Tibial artery (tissue), 4 donors: Measurements from ENCODE around the gene EIF3D.

Experiments
- DNase-seq, 2 donors: peaks; one replicate each; pipeline ENCODE4 v3.0.0-alpha.2; 2019
- H3K27ac ChIP-seq, 2 donors: fragments of 200-600 bp; sonication (generic) in 1 of 2; 1 replicate in 1 of 2; 2 replicates in 1 of 2; pipeline ENCODE4 v1.5.1; 2018 to 2019; ENCODE audit warnings: mild to moderate bottlenecking in 1 of 2
- H3K27me3 ChIP-seq, 2 donors: fragments of 200-600 bp; sonication (generic) in 1 of 2; one replicate each; pipeline versions ENCODE4 v1.5.1 to v1.6.0; 2016 to 2019
- H3K36me3 ChIP-seq, 3 donors: fragments of 200-600 bp; sonication (generic) in 2 of 3; one replicate each; pipeline ENCODE4 v1.5.1; 2016 to 2019; ENCODE audit warnings: mild to moderate bottlenecking in 2 of 3
- H3K4me1 ChIP-seq, 4 donors: fragments of 200-600 bp; sonication (generic) in 2 of 4; 1 replicate in 3 of 4; 2 replicates in 1 of 4; pipeline ENCODE4 v1.5.1; 2016 to 2019
- H3K4me3 ChIP-seq, 2 donors: fragments of 200-600 bp; sonication (generic) in 1 of 2; 1 replicate in 1 of 2; 2 replicates in 1 of 2; pipeline ENCODE4 v1.5.1; 2018 to 2019; ENCODE audit warnings: mild to moderate bottlenecking in 2 of 2
- H3K9me3 ChIP-seq, 3 donors: fragments of 200-600 bp; sonication (generic) in 1 of 3; one replicate each; pipeline ENCODE4 v1.5.1; 2016 to 2019
- intact Hi-C: fragments of 100-400 bp; cut with DNase I; formaldehyde crosslinking; loops from one replicate; pipeline ENCODE4 v1.15.0; 2023; ENCODE audit warnings: low total_unique reads
- TF ChIP-seq, protein P1 (sequence below), 2 experiments: fragments of 200-600 bp in 1 of 2; fragments of 450-650 bp in 1 of 2; IDR thresholded peaks; one replicate each; pipeline ENCODE4 v1.5.1; 2017 to 2019; ENCODE audit warnings: antibody characterized with exemption in 2 of 2, mild to moderate bottlenecking in 1 of 2, moderate library complexity in 1 of 2

Gene EIF3D

DNA sequence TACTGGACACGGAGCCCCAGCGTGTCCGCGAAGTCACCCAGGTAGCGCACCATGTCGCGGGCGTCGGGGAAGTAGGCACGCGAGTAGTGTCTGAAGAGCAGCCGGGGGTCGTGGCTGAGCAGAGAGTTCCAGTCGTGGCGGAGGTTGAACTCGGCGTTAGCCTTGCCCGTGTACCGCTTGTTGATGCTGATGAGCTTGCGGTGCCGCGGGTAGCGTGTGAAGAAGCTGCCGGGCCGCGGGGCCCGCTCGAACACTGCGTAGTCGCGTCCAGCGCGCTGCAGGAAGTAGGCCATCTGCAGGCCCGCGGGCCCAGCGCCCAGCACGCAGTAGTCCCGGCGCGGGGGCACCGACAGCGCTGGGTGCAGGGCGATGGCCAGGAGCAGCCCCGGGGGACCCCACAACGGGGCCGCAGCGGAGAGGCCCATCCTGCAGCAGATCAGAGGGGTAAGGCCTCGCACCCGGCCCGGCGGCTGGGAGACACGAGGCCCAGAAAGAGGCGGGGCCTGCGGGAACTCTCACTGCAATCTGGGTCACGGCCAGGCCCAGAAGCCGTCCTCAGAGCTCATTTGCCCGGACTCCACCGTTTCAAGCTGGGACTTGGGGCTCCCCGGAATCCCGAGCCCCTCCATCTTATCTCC is 22.8 kb downstream of the EIF3D start:
- Histone ChIP-seq H3K9me3 (no peaks in the 10 kb centered on the region), H3K4me1 (peaks cover 0 to 17% (median 9%) of the 10 kb centered on the region in 4 donors), H3K27me3 (no peaks in the 10 kb centered on the region), H3K4me3 (peak overlapping the region; percentile 54 to 62), H3K36me3 (peaks cover 2 to 27% (median 8%) of the 10 kb centered on the region in 3 donors), H3K27ac (peak overlapping the region; percentile 74 to 82)
- TF ChIP-seq, protein P1, sequence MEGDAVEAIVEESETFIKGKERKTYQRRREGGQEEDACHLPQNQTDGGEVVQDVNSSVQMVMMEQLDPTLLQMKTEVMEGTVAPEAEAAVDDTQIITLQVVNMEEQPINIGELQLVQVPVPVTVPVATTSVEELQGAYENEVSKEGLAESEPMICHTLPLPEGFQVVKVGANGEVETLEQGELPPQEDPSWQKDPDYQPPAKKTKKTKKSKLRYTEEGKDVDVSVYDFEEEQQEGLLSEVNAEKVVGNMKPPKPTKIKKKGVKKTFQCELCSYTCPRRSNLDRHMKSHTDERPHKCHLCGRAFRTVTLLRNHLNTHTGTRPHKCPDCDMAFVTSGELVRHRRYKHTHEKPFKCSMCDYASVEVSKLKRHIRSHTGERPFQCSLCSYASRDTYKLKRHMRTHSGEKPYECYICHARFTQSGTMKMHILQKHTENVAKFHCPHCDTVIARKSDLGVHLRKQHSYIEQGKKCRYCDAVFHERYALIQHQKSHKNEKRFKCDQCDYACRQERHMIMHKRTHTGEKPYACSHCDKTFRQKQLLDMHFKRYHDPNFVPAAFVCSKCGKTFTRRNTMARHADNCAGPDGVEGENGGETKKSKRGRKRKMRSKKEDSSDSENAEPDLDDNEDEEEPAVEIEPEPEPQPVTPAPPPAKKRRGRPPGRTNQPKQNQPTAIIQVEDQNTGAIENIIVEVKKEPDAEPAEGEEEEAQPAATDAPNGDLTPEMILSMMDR (IDR thresholded peaks at IDR 0.05), result no peak
- DNase-seq, result peak in 1 of 2 donors; percentile 75
- intact Hi-C loops, result no loop called here

DNA sequence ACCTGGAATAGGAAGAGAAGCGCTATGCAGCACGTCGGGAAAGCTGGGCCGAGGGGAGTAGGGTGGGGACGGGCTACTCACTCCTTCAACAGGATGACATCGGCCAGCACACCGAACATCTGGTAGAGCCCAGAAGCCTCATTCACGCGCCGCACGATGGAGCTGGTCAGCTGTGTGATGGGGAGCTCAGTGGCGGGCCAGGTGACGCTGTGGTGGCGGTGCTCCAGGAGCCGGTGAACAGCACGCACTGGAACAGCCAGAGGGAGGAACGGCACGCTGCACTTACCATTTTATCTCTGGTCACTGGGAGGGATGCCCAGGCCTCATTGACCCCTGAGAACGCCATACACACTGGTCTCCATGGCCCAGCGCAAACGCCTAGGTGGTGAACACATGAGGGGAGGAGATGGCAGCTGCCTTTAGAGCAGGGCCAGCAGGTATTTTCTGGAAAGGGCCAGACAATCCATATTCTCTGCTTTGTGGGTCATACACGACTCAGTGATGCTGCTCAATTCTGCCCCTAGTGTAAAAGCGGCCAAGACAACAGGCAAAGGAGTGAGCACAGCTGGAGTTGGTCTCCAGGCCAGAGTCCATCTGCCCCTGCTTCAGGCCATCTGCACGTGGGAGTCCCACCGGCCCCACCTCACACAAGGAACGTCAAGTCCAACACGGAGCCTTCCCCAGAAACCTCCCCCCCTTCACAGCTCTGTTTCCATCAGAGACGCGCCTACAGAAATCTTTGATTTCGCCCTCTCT is 30.9 kb downstream of the EIF3D start:
- no peak for DNase-seq

DNA sequence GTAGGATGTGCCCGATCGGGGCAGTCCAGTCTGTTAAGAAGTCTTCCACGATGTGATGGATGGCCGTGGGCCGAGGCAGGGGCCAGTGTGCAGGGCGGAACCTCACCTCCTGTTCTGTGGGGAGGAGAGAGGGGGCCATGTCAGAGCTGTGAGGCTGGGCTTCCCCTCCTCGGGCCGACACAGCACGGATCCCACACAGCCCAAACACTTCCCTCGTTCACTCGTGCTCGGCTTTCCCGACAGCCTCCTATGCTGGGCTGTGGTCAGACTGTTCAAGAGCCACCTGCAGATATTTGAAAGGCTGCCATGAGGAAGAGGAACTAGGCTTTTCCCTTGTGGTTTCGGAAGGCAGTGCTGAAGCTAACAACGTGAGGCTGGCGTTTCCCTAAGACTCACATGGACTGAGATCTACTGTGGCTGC is 35.3 kb downstream of the EIF3D start:
- H3K27ac ChIP-seq, result no peak overlapping the region
- H3K4me3 ChIP-seq, result no peak overlapping the region
- H3K36me3 ChIP-seq, result peaks cover 13 to 89% (median 34%) of the 10 kb centered on the region in 3 donors
- intact Hi-C loops, result no loop called here
- no peaks in the 10 kb centered on the region for H3K4me1 ChIP-seq
- peak; percentile 61 to 76 for DNase-seq
- no peaks in the 10 kb centered on the region for H3K9me3 ChIP-seq
- TF ChIP-seq, protein P1 (IDR thresholded peaks at IDR 0.05), result no peak
- no peaks in the 10 kb centered on the region for H3K27me3 ChIP-seq

More for the DNA sequence above, 30.9 kb downstream of the EIF3D start:
- TF ChIP-seq, protein P1 (IDR thresholded peaks at IDR 0.05), result no peak
- H3K27ac ChIP-seq, result no peak overlapping the region
- peaks cover 6 to 73% (median 19%) of the 10 kb centered on the region in 3 donors for H3K36me3 ChIP-seq
- intact Hi-C loops, result no loop called here
- H3K27me3 ChIP-seq, result no peaks in the 10 kb centered on the region
- H3K9me3 ChIP-seq, result no peaks in the 10 kb centered on the region
- no peak overlapping the region for H3K4me3 ChIP-seq
- no peaks in the 10 kb centered on the region for H3K4me1 ChIP-seq

DNA sequence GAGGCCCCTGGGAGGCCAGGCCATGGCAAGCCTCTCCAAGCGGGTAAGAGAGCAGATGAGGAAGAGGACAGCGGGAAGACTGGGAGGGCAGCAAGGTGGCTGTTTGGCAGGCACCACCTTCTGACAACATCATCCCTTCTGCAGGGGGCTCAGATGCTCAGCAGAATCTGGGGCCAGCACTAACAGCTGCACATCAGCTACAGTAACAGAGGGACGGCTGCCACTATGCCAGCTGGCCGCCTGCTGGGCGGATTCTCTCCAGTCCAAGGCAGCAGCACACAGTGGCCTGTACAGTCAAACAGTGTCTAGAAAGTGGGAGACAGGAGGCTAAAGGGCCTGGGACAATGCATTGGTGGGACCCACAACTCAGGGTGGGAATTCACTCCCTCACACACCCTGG is 36.9 kb downstream of the EIF3D start:
- peaks cover 7 to 76% (median 22%) of the 10 kb centered on the region in 3 donors for H3K36me3 ChIP-seq
- no peaks in the 10 kb centered on the region for H3K9me3 ChIP-seq
- H3K27ac ChIP-seq, result no peak overlapping the region
- H3K27me3 ChIP-seq, result no peaks in the 10 kb centered on the region
- no peak overlapping the region for H3K4me3 ChIP-seq
- TF ChIP-seq, protein P1 (IDR thresholded peaks at IDR 0.05), result no peak
- no peaks in the 10 kb centered on the region for H3K4me1 ChIP-seq
- intact Hi-C loops, result no loop called here
- DNase-seq, result no peak

DNA sequence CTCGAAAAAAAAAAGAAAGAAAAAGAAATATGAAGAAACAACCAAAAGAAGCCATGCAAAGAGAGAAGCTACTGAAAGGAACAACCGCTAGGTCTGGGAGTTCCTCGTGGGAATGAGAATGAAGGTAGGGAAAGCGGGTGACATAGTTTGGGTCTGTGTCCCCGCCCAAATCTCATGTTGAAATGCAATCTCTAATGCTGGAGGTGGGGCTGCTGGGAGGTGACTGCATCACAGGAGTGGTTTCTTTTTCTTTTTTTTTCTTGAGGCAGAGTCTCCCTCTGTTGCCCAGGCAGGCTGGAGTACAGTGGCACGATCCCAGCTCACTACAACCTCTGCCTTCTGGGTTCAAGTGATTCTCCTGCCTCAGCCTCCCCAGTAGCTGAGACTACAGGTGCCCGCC is 37.8 kb downstream of the EIF3D start:
- H3K4me3 ChIP-seq, result no peak overlapping the region

More for the DNA sequence above, 37.8 kb downstream of the EIF3D start:
- Histone ChIP-seq H3K36me3 (peaks cover 7 to 66% (median 16%) of the 10 kb centered on the region in 3 donors), H3K9me3 (no peaks in the 10 kb centered on the region), H3K27ac (no peak overlapping the region), H3K4me1 (no peaks in the 10 kb centered on the region), H3K27me3 (no peaks in the 10 kb centered on the region)
- intact Hi-C loops, result loop anchor here (2.0 kb wide), 1 partner anchor 298 kb away; no protein-coding TSS in a partner anchor
- TF ChIP-seq, protein P1 (IDR thresholded peaks at IDR 0.05), result no peak
- no peak for DNase-seq
